GM18498 (cell line): ENCODE data around the gene XIRP1.
"Not testable (repeated sequence)": the region's sequence is repeated elsewhere in the genome, so short reads cannot be mapped to it uniquely, and the experiment has no call there.

ENCODE experiments used
- ATAC-seq: cut with Tn5 transposase; IDR thresholded peaks from one replicate; pipeline ENCODE4 v1.9.1; 2021; ENCODE audit warnings: mild to moderate bottlenecking, moderate library complexity; ENCODE audit not compliant: unreplicated experiment

XIRP1 gene

GRCh38 chr3:39192490-39193092 is at the start of gene XIRP1:
Gene XIRP1, minus strand, starts transcription at chr3:39192595. Its CDS starts 3,150 bp downstream, at chr3:39189445.
- ATAC-seq: no peak

- no peak for ATAC-seq
Observed at GRCh38 chr3:39241561-39241960, 49.2 kb upstream of the XIRP1 start.

GRCh38 chr3:39237027-39237426 is 44.6 kb upstream of the XIRP1 start:
- no peak for ATAC-seq

GRCh38 chr3:39234651-39235050 is 42.3 kb upstream of the XIRP1 start:
- ATAC-seq: no peak

GRCh38 chr3:39232859-39233258 is 40.5 kb upstream of the XIRP1 start:
- ATAC-seq: no peak

GRCh38 chr3:39230453-39230852 is 38.1 kb upstream of the XIRP1 start:
- no peak for ATAC-seq

GRCh38 chr3:39228496-39228895 is 36.1 kb upstream of the XIRP1 start:
- no peak for ATAC-seq

- ATAC-seq: not testable (repeated sequence)
Observed at GRCh38 chr3:39227596-39227995, 35.2 kb upstream of the XIRP1 start.

GRCh38 chr3:39226106-39226741 is 33.8 kb upstream of the XIRP1 start:
- ATAC-seq: peak; percentile 64

- ATAC-seq: no peak
Observed at GRCh38 chr3:39224288-39224687, 31.9 kb upstream of the XIRP1 start.

GRCh38 chr3:39222939-39223338 is 30.5 kb upstream of the XIRP1 start:
- ATAC-seq: no peak

- no peak for ATAC-seq
Observed at GRCh38 chr3:39222462-39222861, 30.1 kb upstream of the XIRP1 start.

GRCh38 chr3:39221141-39221530 is 28.7 kb upstream of the XIRP1 start:
- ATAC-seq: no peak

GRCh38 chr3:39220407-39221140 is 28.2 kb upstream of the XIRP1 start:
- ATAC-seq: no peak

- no peak for ATAC-seq
Observed at GRCh38 chr3:39219702-39220101, 27.3 kb upstream of the XIRP1 start.

GRCh38 chr3:39216176-39216790 is 23.9 kb upstream of the XIRP1 start:
- peak; percentile 94 for ATAC-seq

- ATAC-seq: no peak
Observed at GRCh38 chr3:39213613-39214012, 21.2 kb upstream of the XIRP1 start.

- ATAC-seq: no peak
Observed at GRCh38 chr3:39212665-39213064, 20.3 kb upstream of the XIRP1 start.

GRCh38 chr3:39211332-39212130 is 19.1 kb upstream of the XIRP1 start:
- ATAC-seq: no peak

- ATAC-seq: no peak
Observed at GRCh38 chr3:39210078-39210477, 17.7 kb upstream of the XIRP1 start.
